NCI-H526 (cell line): Measurements from ENCODE around the gene GATA1.
A peak's percentile ranks its signal among the peaks of the same experiment; 100 is the strongest.
"Not testable (repeated sequence)": the region's sequence is repeated elsewhere in the genome, so short reads cannot be mapped to it uniquely, and the experiment has no call there.

ENCODE experiments used
- DNase-seq, 2 experiments: peaks; one replicate each; lab custom pipeline; 2025; lab: John Stamatoyannopoulos, UW

The GATA1 gene

GRCh38 chrX:48814722-48815121, 28.3 kb downstream of the GATA1 start:
- no peak for DNase-seq

DNA sequence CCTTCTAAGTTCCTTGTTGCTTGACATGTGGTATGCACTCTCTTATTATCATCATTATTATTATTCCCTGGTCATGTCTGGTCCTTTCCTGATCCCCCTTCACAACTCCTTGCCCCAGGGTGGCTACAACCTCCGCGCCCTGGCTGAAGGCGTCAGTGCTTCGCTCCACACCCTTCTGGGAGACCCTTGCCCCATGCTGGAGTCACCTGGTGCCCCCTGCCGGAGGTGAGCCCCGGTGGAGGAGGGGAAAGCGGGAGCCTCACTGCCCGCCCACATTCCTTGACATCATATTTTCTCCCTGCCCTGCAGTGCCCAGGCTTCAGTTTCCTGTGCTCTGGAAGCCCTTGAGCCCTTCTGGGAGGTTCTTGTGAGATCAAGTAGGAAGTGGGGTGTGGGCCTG, 28.9 kb downstream of the GATA1 start:
- no peak for DNase-seq

GRCh38 chrX:48816014-48816810, 29.8 kb downstream of the GATA1 start:
- DNase-seq: no peak

DNA sequence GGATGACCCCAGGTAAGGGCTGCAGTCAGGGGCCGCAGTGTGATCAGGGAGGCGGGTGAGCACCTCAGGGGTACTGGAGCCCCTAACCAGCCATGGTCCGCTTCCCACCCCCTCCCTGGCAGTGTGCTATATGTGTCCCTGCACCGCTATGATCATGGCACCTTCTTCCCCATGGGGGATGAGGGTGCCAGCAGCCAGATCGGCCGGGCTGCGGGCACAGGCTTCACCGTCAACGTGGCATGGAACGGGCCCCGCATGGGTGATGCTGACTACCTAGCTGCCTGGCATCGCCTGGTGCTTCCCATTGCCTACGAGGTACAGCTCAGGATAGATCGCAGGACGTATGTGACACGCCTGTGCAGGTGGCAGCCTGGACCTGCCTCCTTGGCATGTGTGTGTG, 31.7 kb downstream of the GATA1 start:
- DNase-seq: no peak

GRCh38 chrX:48818866-48819265, 32.5 kb downstream of the GATA1 start:
- DNase-seq: no peak

- DNase-seq: not testable (repeated sequence)
These were observed 33.0 kb downstream of the GATA1 start for GRCh38 chrX:48819394-48819793.

GRCh38 chrX:48823053-48823452, 36.7 kb downstream of the GATA1 start:
- no peak for DNase-seq

DNA sequence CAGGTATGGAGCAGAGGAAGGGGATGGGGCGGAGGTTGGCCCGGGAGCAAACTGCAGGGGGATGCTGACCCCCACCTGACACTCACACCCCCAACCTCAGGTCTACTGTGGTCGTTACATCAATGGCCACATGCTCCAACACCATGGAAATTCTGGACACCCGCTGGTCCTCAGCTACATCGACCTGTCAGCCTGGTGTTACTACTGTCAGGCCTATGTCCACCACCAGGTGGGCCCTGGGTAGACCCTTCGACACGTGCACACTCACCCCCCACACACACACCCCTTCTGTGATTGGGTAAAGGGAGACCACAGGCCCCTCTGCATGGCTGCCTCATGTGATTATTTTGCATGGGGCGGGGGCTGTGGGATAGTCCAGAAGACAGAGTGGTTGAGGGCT, 37.7 kb downstream of the GATA1 start:
- no peak for DNase-seq

- DNase-seq: no peak
These were observed 39.9 kb downstream of the GATA1 start, which contains the start of gene ERAS for GRCh38 chrX:48826135-48826875. Gene ERAS, plus strand, starts transcription at chrX:48826513. Its CDS starts 2,611 bp downstream, at chrX:48829124.

GRCh38 chrX:48826876-48827653, 40.7 kb downstream of the GATA1 start:
- no peak for DNase-seq

DNA sequence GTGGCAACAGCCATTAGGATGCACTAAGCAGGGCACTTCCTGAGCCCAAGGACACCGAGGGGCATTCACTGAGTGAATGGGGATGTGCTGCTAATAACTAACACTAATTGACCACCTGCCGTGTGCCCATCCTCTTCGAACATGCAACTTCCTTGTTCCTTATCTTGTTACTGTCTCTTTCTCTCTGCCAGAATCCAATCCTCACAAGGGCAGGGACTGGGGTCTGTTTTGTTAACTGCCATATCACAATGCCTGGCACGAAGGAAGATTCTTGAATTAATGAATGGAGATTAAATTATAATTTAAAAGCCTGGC, 41.2 kb downstream of the GATA1 start:
- no peak for DNase-seq

GRCh38 chrX:48829016-48829735, 42.8 kb downstream of the GATA1 start:
- DNase-seq: no peak

GRCh38 chrX:48831136-48831908, 44.9 kb downstream of the GATA1 start:
- no peak for DNase-seq

DNA sequence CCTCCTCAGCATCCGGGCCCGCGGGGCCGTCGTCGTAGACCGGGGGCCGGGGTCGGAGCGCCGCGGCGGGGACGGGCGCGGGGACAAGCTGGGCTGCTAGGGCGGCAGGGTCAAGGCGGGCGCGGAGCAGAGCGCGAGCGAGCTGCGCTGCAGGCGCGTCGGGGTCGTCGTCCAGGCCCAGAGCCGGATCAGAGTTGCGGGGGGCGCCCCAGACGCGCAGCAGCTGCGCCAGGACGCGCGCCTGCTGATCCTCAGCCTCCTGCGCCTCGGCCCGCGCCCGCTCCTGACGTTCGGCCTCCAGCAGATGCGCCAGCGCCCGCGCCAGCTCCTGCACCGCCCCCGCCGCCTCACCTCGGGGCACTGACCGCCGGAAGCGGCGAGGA, 45.5 kb downstream of the GATA1 start:
- DNase-seq: no peak

DNA sequence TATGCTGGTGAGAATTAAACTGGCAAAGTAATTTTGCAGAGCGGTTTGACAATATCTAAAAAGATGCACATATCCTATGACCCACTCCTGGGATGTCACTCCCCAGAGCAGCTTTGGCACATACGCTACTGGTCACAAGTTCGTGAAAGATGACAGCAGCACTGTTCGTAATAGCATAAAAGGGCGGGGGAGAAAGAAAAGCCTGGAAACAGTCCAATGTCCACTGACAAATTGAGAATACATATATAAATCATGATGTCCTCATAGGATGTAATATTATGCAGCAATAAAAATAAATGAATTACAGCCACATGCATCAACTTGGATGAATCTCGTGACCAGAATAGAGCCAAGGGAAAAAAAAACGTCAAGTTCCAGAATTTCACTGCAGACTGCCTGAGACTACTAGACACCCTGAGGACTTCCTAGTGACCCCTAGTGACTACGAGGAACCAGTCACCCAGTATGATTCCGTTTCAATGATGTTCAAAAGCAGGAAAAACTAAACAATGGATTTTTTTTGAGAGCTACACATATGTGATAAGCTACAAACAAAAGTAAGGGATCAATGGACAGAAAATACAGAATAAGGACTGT, 47.2 kb downstream of the GATA1 start:
- peak in 1 of 2 experiments; percentile 23 for DNase-seq

- peak in 1 of 2 experiments; percentile 15 for DNase-seq
These were observed 48.0 kb downstream of the GATA1 start for GRCh38 chrX:48834383-48834709.

DNA sequence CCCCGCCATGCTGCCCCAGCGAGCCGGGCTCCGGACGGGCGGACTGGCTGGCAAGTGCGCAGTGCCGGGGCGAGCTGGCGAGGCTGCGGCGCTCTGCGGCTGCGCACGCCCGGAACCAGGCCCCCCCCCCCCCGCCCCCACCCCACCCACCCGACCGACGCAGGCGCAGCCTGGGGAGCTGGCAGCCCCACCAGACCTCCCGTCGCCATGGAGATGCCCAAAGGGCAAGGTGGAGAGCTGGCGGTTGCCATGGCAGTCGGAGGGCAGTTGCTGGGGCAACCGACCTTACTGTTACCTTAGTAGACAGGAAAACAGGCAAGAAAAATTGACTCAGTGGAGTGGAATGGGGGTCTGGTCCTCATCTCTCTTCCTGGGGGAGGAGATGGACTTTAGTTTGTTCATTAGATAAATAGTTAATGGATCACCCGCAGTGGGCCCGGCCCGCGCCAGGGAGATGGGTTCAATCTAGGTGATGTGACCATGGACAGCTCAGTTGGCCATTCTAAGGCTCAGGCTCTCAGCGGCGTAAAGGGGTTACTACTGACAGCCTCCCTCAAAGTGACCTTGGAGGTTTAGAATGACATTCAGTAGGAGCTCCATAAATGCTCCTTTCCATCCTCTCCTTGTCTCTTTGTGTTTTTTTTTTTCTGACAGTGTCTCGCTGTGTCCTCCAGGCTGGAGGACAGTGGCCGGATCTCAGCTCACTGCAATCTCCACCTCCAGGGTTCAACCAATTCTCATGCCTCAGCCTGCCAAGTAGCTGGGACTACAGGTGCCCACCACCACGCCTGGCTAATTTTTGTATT, 49.3 kb downstream of the GATA1 start, which contains the start of gene PCSK1N:
TSS of gene PCSK1N (minus strand) at position 87 of the 806 bp plus-strand sequence. CDS start at position 9, 78 bp downstream.
- peak; percentile 73 to 81 for DNase-seq

DNA sequence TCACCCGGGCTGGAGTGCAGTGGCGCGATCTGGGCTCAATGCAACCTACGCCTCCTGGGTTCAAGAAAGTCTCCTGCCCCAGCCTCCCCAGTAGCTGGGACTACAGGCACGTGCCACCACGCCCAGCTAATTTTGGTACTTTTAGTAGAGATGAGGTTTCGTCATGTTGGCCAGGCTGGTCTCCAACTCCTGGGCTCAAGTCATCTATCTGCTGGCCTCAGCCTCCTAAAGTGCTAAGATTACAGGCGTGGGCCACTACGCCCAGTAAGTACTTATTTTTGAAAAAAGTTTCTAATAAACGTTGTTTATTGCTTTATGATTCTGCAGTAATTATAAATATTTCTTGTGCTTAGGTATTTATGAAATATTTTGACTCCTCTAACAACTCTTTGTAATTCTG, 53.3 kb downstream of the GATA1 start:
- DNase-seq: no peak
